HG02759 (cell line): Measurements from ENCODE around the gene ACAN.

Experiments
- ATAC-seq: cut with Tn5 transposase; IDR thresholded peaks from one replicate; pipeline ENCODE4 v1.9.1; 2021; ENCODE audit warnings: mild to moderate bottlenecking, moderate library complexity; ENCODE audit not compliant: unreplicated experiment

ACAN gene

GRCh38 chr15:88900982-88901418, 97.8 kb downstream of the ACAN start:
- no peak for ATAC-seq

GRCh38 chr15:88901508-88902220, 98.4 kb downstream of the ACAN start:
- no peak for ATAC-seq

- no peak for ATAC-seq
Measured at GRCh38 chr15:88902221-88902835, 99.1 kb downstream of the ACAN start.

GRCh38 chr15:88902846-88903245, 99.6 kb downstream of the ACAN start:
- no peak for ATAC-seq

- ATAC-seq, result no peak
Measured at GRCh38 chr15:88904257-88904623, 101.0 kb downstream of the ACAN start.

GRCh38 chr15:88904624-88905327, 101.5 kb downstream of the ACAN start:
- ATAC-seq, result peak; percentile 88

GRCh38 chr15:88905576-88905975, 102.3 kb downstream of the ACAN start:
- ATAC-seq, result no peak

- ATAC-seq, result no peak
Measured at GRCh38 chr15:88906130-88906529, 102.9 kb downstream of the ACAN start.

GRCh38 chr15:88906551-88906950, 103.3 kb downstream of the ACAN start:
- no peak for ATAC-seq

GRCh38 chr15:88907111-88907510, 103.9 kb downstream of the ACAN start:
- ATAC-seq, result no peak

GRCh38 chr15:88908123-88908522, 104.9 kb downstream of the ACAN start:
- no peak for ATAC-seq

- no peak for ATAC-seq
Measured at GRCh38 chr15:88908697-88909621, 105.7 kb downstream of the ACAN start.

- no peak for ATAC-seq
Measured at GRCh38 chr15:88909956-88910831, 107.0 kb downstream of the ACAN start.

GRCh38 chr15:88911766-88912118, 108.5 kb downstream of the ACAN start:
- no peak for ATAC-seq

GRCh38 chr15:88912500-88912921, 109.3 kb downstream of the ACAN start:
- no peak for ATAC-seq

GRCh38 chr15:88913017-88913849, 110.0 kb downstream of the ACAN start, which contains the start of gene MFGE8:
Gene MFGE8, minus strand, starts transcription at chr15:88913379. Its CDS starts 60 bp downstream, at chr15:88913319.
- peak; percentile 90 for ATAC-seq

- no peak for ATAC-seq
Measured at GRCh38 chr15:88913850-88914169, 110.6 kb downstream of the ACAN start.

- ATAC-seq, result no peak
Measured at GRCh38 chr15:88915354-88915753, 112.1 kb downstream of the ACAN start.

- ATAC-seq, result no peak
Measured at GRCh38 chr15:88917760-88918159, 114.5 kb downstream of the ACAN start.
